HAP-1 (cell line): ENCODE results near the gene CNDP1.
"Not testable (repeated sequence)": the region's sequence is repeated elsewhere in the genome, so short reads cannot be mapped to it uniquely, and the experiment has no call there.

Experiments used
- DNase-seq, 2 experiments: peaks; one replicate each; pipeline ENCODE4 v3.0.0-alpha.2; 2016 to 2020; ENCODE audit warnings: low spot score in 2 of 2
- H3K27me3 ChIP-seq: fragments of 250-450 bp; sonication (Bioruptor Pico); 2 replicates; pipeline ENCODE4 v1.5.1; 2020; ENCODE audit warnings: low read depth, mild to moderate bottlenecking, moderate library complexity
- H3K36me3 ChIP-seq: fragments of 250-450 bp; sonication (Bioruptor Pico); replicated peaks from 2 replicates; pipeline ENCODE4 v1.5.1; 2020; ENCODE audit warnings: mild to moderate bottlenecking
- H3K4me1 ChIP-seq: fragments of 250-450 bp; sonication (Bioruptor Pico); 2 replicates; pipeline ENCODE4 v1.5.1; 2020; ENCODE audit warnings: mild to moderate bottlenecking
- H3K4me3 ChIP-seq: fragments of 250-450 bp; sonication (Bioruptor Pico); 2 replicates; pipeline ENCODE4 v1.5.1; 2020; ENCODE audit warnings: mild to moderate bottlenecking, moderate library complexity
- H3K9me3 ChIP-seq: fragments of 250-450 bp; sonication (Bioruptor Pico); 2 replicates; pipeline ENCODE4 v1.5.1; 2020; ENCODE audit warnings: mild to moderate bottlenecking, moderate library complexity
- in situ Hi-C: fragments of 300-500 bp; cut with MboI; formaldehyde crosslinking; loops from 3 replicates; pipeline ENCODE4 v1.14.3; 2020; ENCODE audit warnings: low sequenced_read_pairs, inconsistent platforms, mixed read lengths

CNDP1 gene

DNA sequence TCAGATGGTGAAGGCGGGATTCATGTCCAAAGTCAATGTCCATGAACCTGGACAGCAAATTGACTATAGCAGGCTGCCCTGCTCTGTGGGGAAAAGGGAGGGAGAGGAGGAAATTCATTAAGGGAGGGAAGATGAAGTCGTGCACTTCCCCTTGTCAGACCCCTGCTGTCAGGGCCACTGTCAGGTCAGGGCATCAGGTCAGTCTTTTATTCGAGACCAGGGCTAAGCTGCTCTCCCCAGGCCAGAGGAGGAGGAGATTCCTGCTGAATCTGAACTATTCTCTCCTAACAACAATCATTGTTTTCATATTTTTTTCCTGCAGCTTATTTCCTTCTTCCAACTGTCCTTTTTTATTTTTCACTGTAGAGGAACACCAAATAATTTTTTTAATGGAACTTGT is 17.2 kb downstream of the CNDP1 start:
- in situ Hi-C loops: loop anchor here (5.0 kb wide), 1 partner anchor 354 kb away; no protein-coding TSS in a partner anchor
- H3K27me3 ChIP-seq: no peaks in the 10 kb centered on the region

DNA sequence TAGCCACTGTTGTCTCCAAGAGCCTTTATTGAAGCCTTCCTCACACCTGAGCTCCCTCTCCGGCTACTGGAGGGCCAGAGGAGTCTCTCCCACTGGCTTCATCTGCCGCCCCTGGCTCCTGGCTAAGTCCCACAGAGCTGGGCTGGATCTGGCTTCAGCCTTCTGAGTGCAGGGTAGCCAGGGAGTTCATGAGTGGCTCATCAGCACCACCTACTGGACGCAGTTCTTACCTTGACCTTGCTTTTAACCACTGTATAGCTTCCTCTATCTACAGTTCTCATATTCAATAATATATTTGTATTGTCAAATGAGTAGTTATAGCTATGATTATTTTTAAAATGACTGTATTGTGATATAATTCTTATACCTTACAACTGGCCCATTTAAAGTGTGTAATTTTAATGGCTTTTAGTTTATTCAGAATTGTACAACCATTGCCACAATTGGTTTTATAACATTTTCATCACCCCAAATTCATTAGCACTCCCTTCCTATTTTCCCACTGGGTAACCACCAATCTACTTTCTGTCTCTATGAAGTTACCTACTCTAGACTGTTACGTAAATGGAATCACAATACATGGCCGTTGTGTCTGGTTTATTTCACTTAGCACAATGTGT is 17.7 kb downstream of the CNDP1 start:
- Histone ChIP-seq H3K27me3 (no peaks in the 10 kb centered on the region), H3K36me3 (no peaks in the 10 kb centered on the region), H3K4me3 (no peak overlapping the region), H3K4me1 (no peaks in the 10 kb centered on the region), H3K9me3 (0 out of 2 replicates have a peak, but pooled peaks cover 5% of the 10 kb centered on the region)
- DNase-seq: peak; percentile 72 to 85
- in situ Hi-C loops: loop anchor here (5.0 kb wide), 1 partner anchor 355 kb away; no protein-coding TSS in a partner anchor

More for the DNA sequence above, 17.2 kb downstream of the CNDP1 start:
- DNase-seq: no peak
- Histone ChIP-seq H3K36me3 (no peaks in the 10 kb centered on the region), H3K4me1 (no peaks in the 10 kb centered on the region), H3K4me3 (no peak overlapping the region), H3K9me3 (0 out of 2 replicates have a peak, but pooled peaks cover 5% of the 10 kb centered on the region)

DNA sequence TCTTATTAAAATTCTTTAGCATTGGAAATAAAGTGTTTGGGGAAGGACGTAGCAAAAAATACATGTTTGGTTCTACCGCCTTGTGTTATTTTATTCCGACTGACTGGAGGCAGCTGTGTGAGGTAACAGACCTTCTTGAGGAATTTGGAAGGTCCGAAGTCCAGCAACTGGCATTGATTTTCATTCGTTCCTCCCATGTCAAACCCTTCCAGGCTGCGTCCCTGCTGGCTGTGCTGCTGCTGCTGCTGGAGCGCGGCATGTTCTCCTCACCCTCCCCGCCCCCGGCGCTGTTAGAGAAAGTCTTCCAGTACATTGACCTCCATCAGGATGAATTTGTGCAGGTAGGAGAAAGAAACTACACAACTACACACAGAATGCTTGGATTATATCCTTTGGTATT is 21.8 kb downstream of the CNDP1 start:
- no peaks in the 10 kb centered on the region for H3K27me3 ChIP-seq
- in situ Hi-C loops: no loop called here

DNA sequence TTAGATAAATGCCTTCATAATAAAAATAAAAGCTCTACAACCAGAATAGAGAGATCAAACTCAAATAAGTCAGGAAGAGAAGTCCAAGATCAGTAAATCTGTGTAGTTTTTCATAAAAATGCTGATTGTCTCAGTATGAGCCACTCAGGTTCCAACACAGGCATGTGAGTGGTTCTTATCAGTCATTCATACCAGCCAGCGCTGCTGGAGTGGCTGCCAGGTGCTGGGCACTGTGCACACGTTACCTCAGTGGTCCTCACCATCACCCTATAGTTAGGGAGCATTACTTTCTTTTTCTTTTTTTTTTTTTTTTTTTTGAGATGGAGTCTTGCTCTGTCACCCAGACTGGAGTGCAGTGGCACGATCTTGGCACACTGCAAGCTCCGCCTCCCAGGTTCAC is 23.8 kb downstream of the CNDP1 start:
- Histone ChIP-seq H3K9me3 (no peaks in the 10 kb centered on the region), H3K4me3 (no peak overlapping the region), H3K36me3 (no peaks in the 10 kb centered on the region), H3K27me3 (no peaks in the 10 kb centered on the region), H3K4me1 (no peaks in the 10 kb centered on the region)
- in situ Hi-C loops: no loop called here
- DNase-seq: no peak

More for the DNA sequence above, 21.8 kb downstream of the CNDP1 start:
- Histone ChIP-seq H3K4me1 (no peaks in the 10 kb centered on the region), H3K9me3 (no peaks in the 10 kb centered on the region), H3K4me3 (no peak overlapping the region), H3K36me3 (no peaks in the 10 kb centered on the region)
- no peak for DNase-seq

DNA sequence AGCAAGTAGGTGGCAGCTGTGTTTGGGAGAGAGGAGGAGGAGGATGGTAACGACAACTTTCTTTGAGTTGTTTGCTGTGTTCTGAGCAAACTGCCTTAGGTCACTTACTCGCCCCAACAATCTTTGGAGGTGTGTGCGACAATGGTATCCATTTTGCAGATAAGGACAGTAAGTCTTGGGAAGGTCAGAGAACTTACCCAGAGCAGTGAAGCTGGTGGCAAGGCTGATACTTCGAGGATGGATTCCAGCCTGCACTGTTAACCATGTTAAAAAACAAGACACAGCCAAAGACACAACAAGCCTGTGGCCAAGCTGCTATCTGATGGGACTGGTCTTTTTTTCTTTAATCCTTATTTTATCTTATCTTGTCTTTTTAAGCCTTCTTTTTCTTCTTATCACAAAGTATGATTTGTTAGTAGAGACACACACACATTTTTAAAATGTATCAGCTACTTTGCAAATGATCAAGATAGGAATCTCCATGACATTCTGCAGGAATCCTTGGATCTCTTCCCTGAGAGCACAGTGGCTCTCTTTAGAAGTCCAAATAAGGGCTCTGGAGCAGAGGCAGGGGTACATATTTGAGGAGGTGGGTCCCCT is 27.9 kb downstream of the CNDP1 start:
- no peak for DNase-seq
- Histone ChIP-seq H3K4me3 (no peak overlapping the region), H3K9me3 (no peaks in the 10 kb centered on the region), H3K4me1 (no peaks in the 10 kb centered on the region), H3K36me3 (no peaks in the 10 kb centered on the region), H3K27me3 (no peaks in the 10 kb centered on the region)
- in situ Hi-C loops: no loop called here

DNA sequence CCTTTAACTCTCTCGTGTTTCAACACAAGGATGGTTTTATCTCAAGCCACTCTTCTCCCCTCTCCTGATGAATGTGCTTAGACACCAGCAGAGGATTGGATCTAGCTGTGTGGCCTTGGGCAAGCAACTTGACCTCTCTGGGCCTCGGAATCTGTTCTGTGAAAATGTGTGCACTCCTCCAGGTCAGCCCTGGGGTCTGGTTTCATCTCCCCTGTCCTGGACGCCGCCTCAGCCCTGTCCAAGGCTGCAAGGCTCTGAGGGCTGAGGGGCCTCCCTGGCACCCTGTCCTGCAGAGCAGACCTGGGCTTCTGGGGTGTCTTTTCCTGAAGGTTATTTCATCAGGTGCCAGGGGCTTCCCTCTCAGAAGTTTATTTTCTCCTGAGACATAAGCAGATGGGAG is 28.5 kb downstream of the CNDP1 start:
- H3K4me3 ChIP-seq: no peak overlapping the region
- in situ Hi-C loops: no loop called here

GRCh38 chr18:74563999-74564398 is 29.7 kb downstream of the CNDP1 start:
- H3K9me3 ChIP-seq: no peaks in the 10 kb centered on the region
- H3K4me1 ChIP-seq: no peaks in the 10 kb centered on the region
- no peak overlapping the region for H3K4me3 ChIP-seq
- no peak for DNase-seq
- H3K27me3 ChIP-seq: no peaks in the 10 kb centered on the region
- H3K36me3 ChIP-seq: no peaks in the 10 kb centered on the region
- in situ Hi-C loops: no loop called here

More for the DNA sequence above, 28.5 kb downstream of the CNDP1 start:
- no peaks in the 10 kb centered on the region for H3K4me1 ChIP-seq
- no peaks in the 10 kb centered on the region for H3K36me3 ChIP-seq
- no peaks in the 10 kb centered on the region for H3K27me3 ChIP-seq
- no peak for DNase-seq
- no peaks in the 10 kb centered on the region for H3K9me3 ChIP-seq

DNA sequence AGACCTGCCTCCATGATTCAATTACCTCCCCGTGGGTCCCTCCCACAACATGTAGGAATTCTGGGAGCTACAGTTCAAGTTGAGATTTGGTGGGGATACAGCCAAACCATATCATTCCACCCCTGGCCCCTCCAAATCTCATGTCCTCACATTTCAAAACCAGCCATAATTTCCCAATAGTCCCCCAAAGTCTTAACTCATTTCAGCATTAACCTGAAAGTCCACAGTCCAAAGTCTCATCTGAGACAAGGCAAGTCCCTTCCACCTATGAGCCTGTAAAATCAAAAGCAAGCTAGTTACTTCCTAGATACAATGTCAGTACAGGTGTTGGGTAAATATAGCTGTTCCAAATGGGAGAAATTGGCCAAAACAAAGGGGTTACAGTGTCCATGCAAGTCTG is 30.9 kb downstream of the CNDP1 start:
- H3K27me3 ChIP-seq, H3K36me3 ChIP-seq, H3K4me3 ChIP-seq, in situ Hi-C loops, H3K4me1 ChIP-seq, DNase-seq, H3K9me3 ChIP-seq: not testable (repeated sequence)

DNA sequence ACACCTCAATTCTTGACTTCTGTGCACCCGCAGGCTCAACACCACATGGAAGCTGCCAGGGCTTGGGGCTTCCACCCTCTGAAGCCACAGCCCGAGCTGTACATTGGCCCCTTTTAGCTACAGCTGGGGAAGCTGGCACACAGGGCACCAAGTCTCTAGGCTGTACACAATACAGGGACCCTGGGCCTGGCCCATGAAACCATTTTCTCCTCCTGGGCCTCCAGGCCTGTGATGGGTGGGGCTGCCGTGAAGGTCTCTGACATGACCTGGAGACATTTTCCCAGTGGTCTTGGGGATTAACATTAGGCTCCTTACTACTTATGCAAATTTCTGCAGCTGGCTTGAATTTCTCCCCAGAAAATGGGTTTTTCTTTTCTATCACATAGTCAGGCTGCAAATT is 31.7 kb downstream of the CNDP1 start:
- H3K4me3 ChIP-seq, DNase-seq, H3K36me3 ChIP-seq, H3K9me3 ChIP-seq, in situ Hi-C loops, H3K27me3 ChIP-seq, H3K4me1 ChIP-seq: not testable (repeated sequence)

- Histone ChIP-seq H3K27me3 (no peaks in the 10 kb centered on the region), H3K9me3 (no peaks in the 10 kb centered on the region), H3K36me3 (no peaks in the 10 kb centered on the region), H3K4me3 (no peak overlapping the region), H3K4me1 (no peaks in the 10 kb centered on the region)
- in situ Hi-C loops: no loop called here
- DNase-seq: no peak
Observed at GRCh38 chr18:74567822-74568221, 33.5 kb downstream of the CNDP1 start.

- no peak for DNase-seq
- H3K4me3 ChIP-seq: no peak overlapping the region
- no peaks in the 10 kb centered on the region for H3K36me3 ChIP-seq
- no peaks in the 10 kb centered on the region for H3K27me3 ChIP-seq
- in situ Hi-C loops: no loop called here
- H3K4me1 ChIP-seq: no peaks in the 10 kb centered on the region
- no peaks in the 10 kb centered on the region for H3K9me3 ChIP-seq
Observed at GRCh38 chr18:74569401-74569800, 35.1 kb downstream of the CNDP1 start.

- H3K4me3 ChIP-seq: no peak overlapping the region
- H3K9me3 ChIP-seq: no peaks in the 10 kb centered on the region
- H3K27me3 ChIP-seq: no peaks in the 10 kb centered on the region
- no peaks in the 10 kb centered on the region for H3K36me3 ChIP-seq
- DNase-seq: no peak
- no peaks in the 10 kb centered on the region for H3K4me1 ChIP-seq
- in situ Hi-C loops: no loop called here
Observed at GRCh38 chr18:74570266-74570665, 36.0 kb downstream of the CNDP1 start.

DNA sequence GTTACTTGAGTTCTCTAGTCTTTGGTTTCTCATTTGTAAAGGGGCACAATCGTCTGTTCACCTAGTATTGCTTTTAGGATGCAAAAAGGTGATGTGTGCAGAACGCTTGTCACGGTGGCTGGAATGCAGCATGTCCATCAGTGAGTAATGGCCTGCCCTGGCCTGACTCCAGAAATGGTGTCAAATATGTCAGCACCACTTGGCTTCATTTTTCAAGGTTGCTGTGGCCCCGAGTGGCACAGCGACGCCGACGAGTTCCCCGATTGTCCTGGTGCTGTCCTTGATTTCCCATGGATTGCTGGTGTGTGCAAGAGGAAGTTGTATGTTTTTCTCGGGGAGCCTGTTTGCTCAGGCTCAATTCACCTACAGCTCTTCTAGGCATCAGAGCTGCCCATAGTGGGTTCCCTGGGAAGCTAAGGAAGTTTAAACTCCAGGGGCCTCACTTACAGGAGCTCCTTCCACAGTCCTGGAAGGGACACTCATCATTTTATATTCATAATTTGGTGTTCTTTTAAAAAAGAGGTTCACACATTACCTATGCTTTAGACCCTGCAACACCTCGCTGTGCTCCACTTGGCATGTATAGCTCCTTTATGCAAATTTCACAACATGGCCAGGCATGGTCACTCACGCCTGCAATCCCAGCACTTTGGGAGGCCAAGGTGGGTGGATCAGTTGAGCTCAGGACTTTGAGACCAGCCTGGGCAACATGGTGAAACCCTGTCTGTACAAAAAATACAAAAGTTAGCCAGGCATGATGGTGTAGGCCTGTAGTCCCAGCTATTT is 37.8 kb downstream of the CNDP1 start:
- no peak overlapping the region for H3K4me3 ChIP-seq
- H3K27me3 ChIP-seq: no peaks in the 10 kb centered on the region
- no peaks in the 10 kb centered on the region for H3K9me3 ChIP-seq
- no peak for DNase-seq
- H3K4me1 ChIP-seq: no peaks in the 10 kb centered on the region
- no peaks in the 10 kb centered on the region for H3K36me3 ChIP-seq
- in situ Hi-C loops: no loop called here

GRCh38 chr18:74573053-74573452 is 38.8 kb downstream of the CNDP1 start:
- Histone ChIP-seq H3K36me3 (no peaks in the 10 kb centered on the region), H3K27me3 (no peaks in the 10 kb centered on the region), H3K9me3 (no peaks in the 10 kb centered on the region), H3K4me3 (no peak overlapping the region), H3K4me1 (no peaks in the 10 kb centered on the region)
- DNase-seq: no peak
- in situ Hi-C loops: no loop called here
